HG03280 (cell line): Measurements from ENCODE around the gene IPCEF1.

Experiments
- ATAC-seq: cut with Tn5 transposase; IDR thresholded peaks from one replicate; pipeline ENCODE4 v1.9.1; 2021; ENCODE audit warnings: mild to moderate bottlenecking, moderate library complexity; ENCODE audit not compliant: unreplicated experiment

IPCEF1 gene

DNA sequence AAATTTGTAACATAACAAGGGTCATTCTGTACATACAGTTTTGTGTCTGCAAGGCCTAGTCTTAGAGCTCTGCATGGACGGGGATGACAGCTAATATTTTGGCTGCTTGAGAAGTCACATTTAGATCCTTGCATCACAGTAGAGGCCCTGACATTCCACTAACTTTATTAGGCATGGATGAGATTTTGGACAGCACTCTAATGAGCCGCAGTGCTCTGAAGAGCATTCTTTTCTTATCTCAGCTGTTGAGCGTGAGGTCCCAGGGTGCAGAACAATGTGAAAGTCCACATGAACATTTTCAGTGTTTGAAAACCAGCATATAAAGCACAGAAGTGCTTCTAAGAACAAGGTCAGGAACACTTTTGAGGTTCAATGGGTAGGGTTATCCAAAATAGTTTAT, 58.9 kb downstream of the IPCEF1 start:
- ATAC-seq, result no peak

DNA sequence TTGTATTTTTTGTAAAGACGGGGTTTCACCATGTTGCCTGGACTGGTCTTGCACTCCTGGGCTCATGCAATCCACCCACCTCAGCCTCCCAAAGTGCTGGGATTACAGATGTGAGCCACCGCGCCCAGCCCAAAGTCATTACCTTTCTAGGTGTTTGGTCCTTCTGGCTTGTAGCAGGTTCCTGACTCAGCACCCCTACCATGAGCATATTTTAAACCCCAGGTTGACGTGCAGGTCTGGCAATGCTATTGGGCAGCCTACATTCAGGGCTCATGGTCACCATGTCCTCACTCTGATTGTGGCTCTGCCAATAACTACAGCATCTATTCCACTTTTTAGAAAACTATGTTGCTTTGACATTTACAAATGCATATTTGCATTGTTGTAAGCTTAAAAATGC, 59.4 kb downstream of the IPCEF1 start:
- no peak for ATAC-seq

DNA sequence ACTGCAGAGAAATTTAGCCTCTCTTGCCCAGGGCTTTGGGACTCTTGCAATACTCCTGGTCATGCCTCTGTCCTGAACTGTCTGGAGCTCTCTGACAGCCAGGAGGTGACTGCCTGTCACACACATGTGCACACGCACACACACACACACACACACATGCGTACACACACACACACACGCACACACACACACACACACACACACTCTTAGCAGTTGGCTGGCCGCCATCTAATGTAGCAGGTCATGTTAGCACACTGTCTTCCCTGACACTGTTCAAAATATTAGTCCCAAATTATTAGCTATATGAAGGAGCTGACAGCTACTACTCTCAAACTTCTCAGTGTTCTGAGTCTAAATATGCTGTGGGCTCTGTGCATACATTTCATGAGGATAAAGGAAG, 60.9 kb downstream of the IPCEF1 start:
- no peak for ATAC-seq

DNA sequence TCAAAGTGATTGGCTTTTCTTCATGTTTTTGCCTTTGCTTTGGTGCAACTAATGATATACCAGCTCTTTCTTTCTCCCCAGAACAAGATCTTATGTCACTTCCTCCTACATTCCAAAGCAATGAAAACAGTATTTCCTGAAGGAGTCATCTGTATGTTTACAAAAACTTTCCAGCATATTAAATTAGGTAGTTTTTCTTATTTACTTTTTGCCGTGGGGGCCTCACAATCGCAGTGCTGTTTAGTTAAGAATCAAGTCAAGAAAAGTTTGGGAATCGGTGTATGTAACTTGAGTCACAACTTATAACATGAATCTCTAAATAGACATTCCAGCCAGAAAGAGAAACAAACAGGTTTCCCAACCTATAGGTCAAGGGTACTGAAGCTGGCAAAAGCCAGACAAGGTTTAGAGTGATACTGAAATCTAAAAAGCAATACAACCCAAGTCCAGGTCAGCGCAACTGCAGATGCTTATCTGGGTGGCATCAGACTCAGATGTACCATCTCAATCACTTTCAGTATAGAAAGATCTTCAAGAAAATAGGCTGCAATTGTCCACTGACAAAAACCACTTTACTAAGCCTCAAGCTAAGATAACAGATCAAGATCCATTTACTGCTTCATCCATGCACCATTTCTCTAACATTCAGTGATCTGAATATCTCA, 63.6 kb downstream of the IPCEF1 start:
- no peak for ATAC-seq

DNA sequence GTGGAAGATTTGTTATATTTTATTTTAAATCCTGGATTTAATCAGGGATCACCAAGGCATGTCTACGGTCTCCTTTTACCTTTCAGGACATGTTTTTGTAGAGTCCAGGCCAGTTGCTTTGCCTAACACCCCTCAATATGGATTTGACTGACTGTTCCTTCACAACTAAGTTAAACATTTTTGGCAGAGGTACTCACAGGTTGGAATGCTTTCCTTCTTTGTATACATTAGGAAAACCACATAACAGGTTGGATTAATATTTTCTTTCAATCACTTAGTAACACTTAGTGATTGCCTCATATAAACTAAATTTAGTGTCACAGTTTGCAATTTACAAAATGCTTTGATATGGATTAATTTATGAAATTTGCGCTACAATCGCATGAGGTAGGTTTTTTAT, 64.5 kb downstream of the IPCEF1 start:
- no peak for ATAC-seq

DNA sequence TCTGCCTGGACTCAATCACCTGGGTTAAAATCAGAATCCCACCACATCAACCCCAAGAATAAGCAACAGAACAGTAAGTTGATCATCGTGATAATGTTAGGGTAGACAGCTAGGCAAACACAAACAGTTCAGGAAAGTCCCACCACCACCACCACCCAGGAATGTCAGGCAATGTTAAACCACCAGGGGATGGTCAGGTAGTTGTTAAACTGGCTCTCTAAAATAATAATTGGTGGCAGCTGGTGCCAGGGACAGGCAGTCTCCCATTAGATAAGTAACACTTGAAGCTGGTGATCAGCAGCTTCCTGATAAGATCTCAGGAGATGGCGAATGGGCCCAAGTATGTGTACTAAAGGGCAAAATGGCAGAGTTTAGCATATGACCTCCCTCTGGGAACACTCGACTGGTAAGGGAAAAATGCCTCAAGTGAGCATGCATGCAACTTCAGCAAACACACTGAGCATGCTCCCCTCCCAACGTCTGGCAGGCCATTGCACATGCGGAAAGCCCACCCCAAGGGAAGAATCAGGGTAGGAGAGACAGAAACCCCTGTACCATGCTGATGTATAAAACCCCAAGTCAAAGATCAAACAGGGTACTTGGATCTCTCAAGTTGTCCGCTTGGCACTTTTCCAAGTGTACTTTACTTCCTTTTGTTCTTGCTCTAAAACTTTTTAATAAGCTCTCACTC, 66.6 kb downstream of the IPCEF1 start:
- ATAC-seq, result no peak

DNA sequence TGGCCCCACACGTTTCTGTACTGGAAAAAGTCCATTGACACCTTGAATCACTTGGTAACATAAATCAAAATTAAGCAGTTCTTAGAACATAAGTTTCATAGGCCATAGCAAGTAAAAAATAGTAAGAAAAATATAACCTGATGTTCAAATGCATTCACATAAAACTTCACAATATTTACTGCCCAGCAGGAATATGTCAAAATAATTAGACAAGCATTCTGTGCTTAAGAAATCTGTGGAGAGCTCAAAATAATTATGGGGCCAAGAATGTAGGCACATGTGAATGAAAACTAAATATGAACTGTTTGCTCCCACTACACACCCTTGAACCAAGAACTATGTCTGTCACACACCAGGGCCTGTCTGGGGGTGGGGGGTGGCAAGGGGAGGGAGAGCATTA, 70.8 kb downstream of the IPCEF1 start:
- ATAC-seq, result no peak

DNA sequence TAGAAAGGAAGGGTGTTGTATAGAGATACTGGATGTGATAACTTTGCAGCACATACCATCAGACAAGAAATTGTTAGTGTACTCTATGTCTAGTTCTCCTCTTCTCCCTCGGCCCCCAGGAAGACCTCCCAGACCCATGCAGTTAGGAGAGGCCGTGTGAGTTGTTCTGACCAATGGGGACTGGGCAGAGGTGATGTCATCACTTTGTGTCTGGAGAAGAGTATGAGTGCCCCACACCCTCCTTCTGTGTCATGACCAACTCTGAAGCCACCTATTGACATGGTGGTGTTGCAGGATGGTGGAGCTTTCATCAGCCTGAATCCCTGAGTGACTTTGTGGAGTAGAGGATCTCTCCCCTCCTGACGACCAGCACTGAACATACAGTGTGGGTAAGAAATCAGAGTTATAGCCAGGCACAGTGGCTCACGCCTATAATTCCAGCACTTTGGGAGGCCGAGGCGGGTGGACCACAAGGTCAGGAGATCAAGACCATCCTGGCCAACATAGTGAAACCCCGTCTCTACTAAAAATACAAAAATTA, 72.2 kb downstream of the IPCEF1 start:
- ATAC-seq, result no peak

DNA sequence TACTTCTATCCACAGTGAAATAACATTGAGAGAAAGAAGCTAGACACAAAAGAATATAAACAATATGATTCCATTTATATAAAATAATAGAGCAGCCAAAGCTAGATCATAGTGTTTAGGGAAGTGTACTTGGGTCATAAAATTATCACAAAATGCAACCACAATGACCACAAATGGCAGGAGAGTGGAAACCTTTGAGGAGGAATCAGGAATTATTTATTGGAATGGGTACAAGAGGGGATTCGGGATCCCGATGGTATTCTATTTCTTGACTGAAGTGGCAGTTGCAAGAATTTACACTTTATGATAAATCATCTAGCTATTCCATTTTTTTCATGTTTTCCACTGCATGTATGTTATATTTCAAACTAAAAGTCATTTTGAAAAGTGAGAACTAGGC, 76.1 kb downstream of the IPCEF1 start:
- ATAC-seq, result no peak

DNA sequence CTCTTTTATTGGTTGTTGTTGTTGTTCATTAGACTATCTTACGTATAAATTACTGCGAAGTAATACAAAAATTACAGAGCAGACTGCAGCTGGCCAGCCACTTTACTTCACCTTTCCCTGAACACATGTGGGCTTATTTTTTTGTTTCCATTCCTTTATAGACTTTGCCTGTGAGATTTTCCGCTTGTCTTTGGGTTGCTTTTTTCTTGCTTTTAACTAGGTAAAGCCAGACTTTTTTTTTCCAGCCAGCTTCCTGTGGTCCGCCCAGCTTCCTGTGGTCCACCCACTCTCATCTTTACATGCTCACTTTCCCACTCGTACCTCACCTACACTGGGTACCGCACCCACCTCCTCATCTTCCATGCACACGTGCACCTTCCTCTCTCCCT, 79.0 kb downstream of the IPCEF1 start:
- ATAC-seq, result peak; percentile 9

DNA sequence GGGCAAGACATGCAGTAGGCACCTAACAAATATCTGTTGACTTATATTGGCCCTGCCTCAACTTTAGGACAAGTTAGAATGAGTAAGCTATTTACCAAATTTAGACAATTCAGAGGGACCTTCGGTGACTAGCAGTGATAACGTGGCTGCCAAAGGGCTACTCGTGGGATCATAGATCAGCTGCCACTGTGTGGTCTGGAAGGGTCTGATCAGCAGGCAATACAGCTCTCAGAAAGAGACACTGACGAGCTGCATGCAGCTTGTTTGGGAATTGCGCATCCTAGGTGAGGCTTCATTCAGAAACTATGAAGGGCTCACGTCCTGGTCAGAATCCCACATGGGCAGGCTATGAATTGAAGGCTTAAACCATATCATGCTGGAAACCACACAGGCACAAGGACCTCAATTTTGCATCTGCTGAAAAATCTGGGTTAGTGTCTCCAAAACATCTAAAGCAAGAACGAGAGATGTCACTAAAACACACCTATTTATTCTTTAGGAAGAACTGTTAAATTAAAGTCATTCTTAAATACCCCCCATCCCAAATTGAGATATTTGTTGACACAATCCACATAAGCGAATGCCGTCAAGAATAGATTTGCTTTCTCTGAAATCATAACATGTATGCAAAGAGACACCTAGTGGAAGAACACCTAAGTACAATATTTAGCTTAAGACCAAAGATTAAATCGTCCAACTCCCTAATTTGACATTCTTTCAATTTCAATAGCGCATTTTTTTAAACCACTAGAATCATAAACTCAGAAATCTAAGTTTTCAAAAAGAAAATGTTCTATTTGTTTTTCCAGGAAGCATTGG, 79.6 kb downstream of the IPCEF1 start:
- peak; percentile 57 for ATAC-seq

DNA sequence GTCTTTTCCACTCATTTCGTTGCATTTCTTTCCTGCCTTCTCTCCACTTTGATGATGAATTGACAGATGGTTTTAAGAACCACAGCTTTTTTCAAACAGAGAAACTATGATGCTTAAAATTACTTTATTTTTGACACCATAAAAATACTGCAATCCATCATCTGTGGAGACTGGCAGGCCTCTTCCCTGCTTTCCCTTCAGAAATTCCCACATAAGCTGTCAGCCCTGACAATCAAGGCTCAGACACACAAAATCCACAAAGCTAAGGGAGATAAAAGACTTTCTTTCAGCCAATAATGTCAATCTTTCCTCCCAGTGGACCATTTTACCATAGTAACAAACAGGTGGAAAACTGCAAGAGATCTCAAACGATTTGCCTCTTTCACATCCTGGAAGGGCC, 82.4 kb downstream of the IPCEF1 start:
- no peak for ATAC-seq

DNA sequence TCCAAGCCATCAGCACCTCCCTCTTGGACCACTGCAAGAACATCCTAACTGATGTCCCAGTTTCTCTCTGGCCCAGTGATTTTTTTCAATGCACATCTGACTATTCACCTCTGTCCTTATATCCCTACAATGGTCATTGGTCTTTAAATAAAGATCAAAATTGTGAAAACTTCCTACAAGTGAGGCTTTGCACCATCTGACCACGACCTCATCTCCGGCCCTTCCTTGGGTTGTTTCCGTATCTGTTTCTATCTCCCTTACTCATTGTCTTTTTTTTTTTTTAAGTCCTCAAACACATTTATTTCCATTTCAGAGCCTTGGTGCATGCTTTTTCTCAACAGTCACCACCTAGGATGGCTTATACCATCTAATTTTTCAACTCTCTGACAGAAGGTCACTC, 88.1 kb downstream of the IPCEF1 start:
- ATAC-seq, result no peak

DNA sequence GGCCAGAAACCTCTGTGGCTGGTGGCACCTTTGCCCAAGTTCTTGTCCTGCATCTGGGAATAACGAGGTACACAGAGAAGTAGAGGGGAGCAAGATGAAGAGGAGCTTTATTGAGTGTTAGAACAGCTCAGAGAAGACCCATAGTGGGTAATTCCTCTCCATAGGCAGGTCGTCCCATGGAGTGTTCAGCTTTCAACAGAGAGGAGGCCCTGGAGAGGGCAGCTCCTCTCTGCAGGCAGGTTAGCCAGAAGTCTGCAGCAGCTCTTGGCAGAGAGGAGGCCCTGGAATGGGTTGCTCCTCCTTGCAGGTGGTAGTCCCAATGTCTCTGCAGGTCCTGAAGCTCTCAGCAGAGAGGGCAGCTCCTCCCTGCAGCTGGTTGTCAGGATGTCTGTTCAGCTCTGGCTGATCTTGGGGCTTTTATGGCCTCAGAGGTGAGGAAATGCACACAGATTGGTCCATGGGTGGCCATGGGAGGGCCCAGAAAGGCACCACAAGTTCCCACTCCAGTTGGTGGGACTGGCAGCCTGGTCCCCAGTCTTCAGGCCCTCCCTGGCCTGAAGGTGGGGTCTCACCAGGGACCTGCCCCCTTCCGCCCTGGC, 89.0 kb downstream of the IPCEF1 start:
- ATAC-seq, result no peak

DNA sequence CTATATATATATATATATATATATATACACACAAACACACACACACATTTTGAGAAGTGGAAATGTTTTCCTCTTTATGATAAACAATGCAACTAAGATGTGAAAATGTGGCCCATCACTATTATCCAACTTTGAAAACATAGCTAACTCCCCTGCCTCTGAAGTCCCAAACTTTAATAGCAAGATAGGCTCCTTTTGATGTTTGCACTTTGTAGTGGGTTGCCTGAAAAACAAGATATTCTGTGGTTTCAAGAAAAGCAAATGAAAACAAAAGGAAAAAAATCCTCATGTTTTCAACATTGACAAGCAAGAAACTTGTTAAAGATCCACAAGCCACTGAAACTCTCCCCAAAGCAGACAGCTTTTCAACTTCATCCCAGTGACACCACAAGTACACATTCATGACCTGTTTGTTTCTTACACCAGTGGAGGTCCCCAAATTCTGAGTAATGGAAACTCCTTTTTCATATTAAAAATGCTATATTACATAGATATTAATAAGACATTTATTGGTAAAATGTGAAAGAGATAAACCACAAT, 90.0 kb downstream of the IPCEF1 start:
- ATAC-seq, result no peak

DNA sequence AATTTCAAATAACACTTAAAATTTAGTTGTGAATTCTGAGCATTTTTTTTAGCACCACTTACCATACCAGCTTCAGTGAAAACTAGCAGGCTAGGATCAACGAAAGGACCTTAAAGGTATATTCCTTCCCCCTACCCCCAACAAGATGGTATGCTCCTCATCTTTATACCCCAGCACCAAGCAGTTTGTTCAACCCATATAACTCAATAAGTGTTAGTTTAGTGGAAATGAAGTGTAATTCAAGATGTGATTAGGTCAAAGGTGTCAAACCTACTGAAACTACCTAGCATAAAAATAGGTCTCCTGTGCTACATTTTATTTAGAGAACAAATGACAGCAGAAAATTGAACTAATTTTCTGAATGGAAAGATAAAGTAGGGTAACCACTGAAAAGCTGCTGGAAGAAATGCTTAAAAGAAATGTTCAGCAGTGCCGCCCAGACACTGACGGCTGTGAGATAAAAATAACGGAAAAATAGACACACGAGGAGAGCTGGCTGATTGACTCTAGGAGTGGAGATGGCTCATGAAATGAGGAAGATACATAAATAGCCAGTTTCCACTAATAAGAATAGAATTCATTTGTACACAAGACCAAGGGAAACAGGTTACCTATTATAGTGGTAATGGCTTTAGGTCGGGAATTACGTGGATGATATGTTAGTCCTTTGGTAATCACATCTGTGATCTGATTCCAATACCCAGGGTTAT, 94.8 kb downstream of the IPCEF1 start:
- no peak for ATAC-seq

DNA sequence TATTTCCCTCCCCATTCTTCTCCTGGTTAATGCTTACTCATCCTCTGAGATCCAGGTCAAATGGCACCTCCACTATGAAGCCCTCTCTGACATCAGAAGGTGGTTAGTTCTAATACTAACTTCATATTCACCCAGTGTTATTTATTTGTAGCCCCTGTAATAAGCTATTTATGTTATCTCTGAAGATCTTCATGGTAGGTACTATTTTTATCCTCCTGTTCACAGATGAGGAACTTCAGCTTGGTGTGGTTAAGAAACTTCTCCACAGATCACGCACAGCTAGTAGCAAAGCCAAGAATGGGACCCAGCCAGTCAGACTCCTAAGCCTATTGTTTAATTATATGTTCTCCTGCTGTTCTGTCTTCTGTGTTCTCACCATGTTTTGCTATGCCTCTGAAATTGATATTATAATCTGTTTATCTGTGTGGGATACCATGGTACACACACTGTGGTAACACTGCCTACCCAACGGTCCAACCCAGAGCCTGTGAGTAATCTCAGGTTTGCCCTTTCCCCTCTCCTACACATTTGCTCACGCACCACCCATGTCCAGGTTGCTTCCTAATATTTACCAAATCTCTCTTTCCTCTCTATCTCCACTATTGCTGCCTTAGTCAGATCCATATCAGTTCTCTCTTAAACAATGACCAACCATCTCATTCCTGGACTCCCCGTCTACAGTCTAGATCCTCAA, 98.4 kb downstream of the IPCEF1 start:
- ATAC-seq, result peak; percentile 68

DNA sequence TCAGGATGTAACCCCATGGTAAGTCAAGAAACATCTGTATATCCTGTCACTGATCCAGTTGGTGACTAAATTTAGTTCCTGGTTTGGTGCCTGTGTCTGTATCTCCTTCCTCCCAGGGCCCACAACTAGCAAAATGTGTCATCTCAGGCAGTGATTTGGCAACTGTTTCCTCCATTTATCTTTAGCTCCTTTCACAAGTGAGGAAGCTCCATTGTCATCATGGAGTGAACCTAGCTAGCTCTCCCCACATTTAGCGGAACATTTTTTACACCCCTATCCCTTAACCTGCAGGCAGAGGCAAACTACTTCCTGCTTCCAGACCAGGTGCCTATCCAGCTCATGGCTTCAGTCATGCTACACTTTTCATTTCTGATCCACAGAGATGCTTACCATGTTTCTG, 99.5 kb downstream of the IPCEF1 start:
- ATAC-seq, result no peak

DNA sequence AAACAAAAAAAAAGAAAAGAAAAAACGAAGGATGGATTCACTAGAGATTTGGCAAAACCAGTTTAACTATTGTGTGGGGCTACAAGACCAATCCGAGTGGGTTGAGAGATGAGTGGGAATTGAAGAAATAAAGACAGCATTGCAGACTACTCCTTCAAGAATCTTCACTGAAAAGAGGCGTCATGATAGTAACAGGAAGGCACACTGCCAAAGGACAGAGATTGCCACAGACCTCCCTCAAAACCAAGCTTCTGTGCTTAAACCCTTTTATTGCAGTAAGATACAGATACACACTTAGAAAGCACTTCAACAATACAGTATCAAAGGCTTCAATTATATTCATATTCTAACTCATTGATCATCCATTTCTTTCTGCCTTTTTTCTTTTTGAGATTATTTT, 103.9 kb downstream of the IPCEF1 start:
- no peak for ATAC-seq

DNA sequence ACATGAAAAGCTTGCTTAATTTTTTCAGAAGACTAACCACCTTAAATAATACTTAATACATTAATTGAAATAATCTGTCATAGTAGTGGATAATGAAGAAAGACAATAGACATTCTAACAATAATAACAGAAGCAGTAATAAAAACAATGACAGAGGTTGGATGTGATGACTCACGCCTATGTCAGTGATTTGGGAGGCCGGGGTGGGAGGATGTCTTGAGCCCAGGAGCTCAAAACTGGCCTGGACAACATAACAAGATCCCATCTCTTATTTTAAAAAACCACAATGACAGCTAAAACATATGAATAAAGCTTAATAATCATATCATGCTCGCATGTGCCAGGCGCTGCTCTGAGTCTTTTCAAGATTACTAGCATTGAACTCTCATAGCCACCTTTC, 105.5 kb downstream of the IPCEF1 start:
- ATAC-seq, result no peak
